Endodermal cell (in vitro differentiated cells): Measurements from ENCODE around the gene RGS14. TPM values are rescaled to one million over a fixed set of nuclear protein-coding genes. Genes with fewer than 3 reads are reported as not detected.

Source experiments
- DNase-seq: peaks from one replicate; pipeline ENCODE4 v3.0.0-alpha.2; 2017
- H3K27ac ChIP-seq: 2 replicates; pipeline ENCODE4 v1.5.1; 2013; ENCODE audit warnings: mild to moderate bottlenecking, low read depth, low read length, moderate library complexity
- H3K27me3 ChIP-seq: 2 replicates; pipeline ENCODE4 v1.6.1; 2013; ENCODE audit warnings: mild to moderate bottlenecking, low read length, moderate library complexity; ENCODE audit not compliant: insufficient read depth, control insufficient read depth, poor library complexity, severe bottlenecking
- H3K36me3 ChIP-seq: 2 replicates; pipeline ENCODE4 v1.7.0; 2013; ENCODE audit warnings: mild to moderate bottlenecking, low read length, moderate library complexity; ENCODE audit not compliant: control insufficient read depth, insufficient read depth
- H3K4me1 ChIP-seq: one replicate; pipeline ENCODE4 v1.7.0; 2013; ENCODE audit warnings: low read length; ENCODE audit not compliant: control insufficient read depth, insufficient read depth
- H3K4me3 ChIP-seq: 2 replicates; pipeline ENCODE4 v1.5.1; 2013; ENCODE audit warnings: mild to moderate bottlenecking, low read length, moderate library complexity
- H3K9ac ChIP-seq: 2 replicates; pipeline ENCODE4 v1.6.1; 2013; ENCODE audit warnings: mild to moderate bottlenecking, low read length, moderate library complexity; ENCODE audit not compliant: poor library complexity, severe bottlenecking; ENCODE audit errors: extremely low read depth
- H3K9me3 ChIP-seq: 2 replicates; pipeline ENCODE4 v1.6.1; 2013; ENCODE audit warnings: mild to moderate bottlenecking, low read length, moderate library complexity; ENCODE audit not compliant: control insufficient read depth
- H3K27ac Mint-ChIP-seq: 2 replicates; pipeline ENCODE4 v1.8.0; 2020; ENCODE audit warnings: mixed read lengths
- H3K27me3 Mint-ChIP-seq: 2 replicates; pipeline ENCODE4 v1.8.0; 2021; ENCODE audit warnings: mild to moderate bottlenecking, mixed read lengths; ENCODE audit not compliant: insufficient read depth
- H3K36me3 Mint-ChIP-seq: 2 replicates; pipeline ENCODE4 v1.8.0; 2020; ENCODE audit warnings: low read depth, mixed read lengths
- H3K4me1 Mint-ChIP-seq: 2 replicates; pipeline ENCODE4 v1.8.0; 2020; ENCODE audit warnings: mixed read lengths
- H3K4me3 Mint-ChIP-seq: 2 replicates; pipeline ENCODE4 v1.8.0; 2020; ENCODE audit warnings: mild to moderate bottlenecking, moderate library complexity, mixed read lengths
- H3K9me3 Mint-ChIP-seq: 2 replicates; pipeline ENCODE4 v1.8.0; 2020; ENCODE audit warnings: mild to moderate bottlenecking, mixed read lengths
- WGBS, 2 experiments: methylation state at CpG; one replicate each; pipeline versions ENCODE4 v1.1.5 to v1.1.7; 2013; ENCODE audit warnings: missing lambda C conversion rate in 2 of 2, mixed read lengths in 1 of 2; ENCODE audit not compliant: insufficient coverage in 1 of 2, insufficient read length in 1 of 2; 5-methylcytosine and 5-hydroxymethylcytosine counted together
- total RNA-seq, 2 donors: library from RNA; stranded (reverse); fragmentation: NEBNext Ultra II Directional in 1 of 2; extraction: Animal tissue kit (Norgen Biotek cat#: 25700) in 1 of 2; gene quantifications; 2 replicates in 1 of 2; 3 replicates in 1 of 2; pipeline ENCODE4 v1.2.1, GENCODE V29; 2021
- TF ChIP-seq, protein P1 (sequence below): fragments of 200-600 bp; sonication (generic); conservative IDR thresholded peaks from 2 replicates; pipeline ENCODE4 v1.5.0; 2021; ENCODE audit warnings: antibody characterized with exemption, mild to moderate bottlenecking

Gene RGS14
- total RNA-seq, 2 donors from 2014 or later, result 14.2 to 21.9 TPM

DNA sequence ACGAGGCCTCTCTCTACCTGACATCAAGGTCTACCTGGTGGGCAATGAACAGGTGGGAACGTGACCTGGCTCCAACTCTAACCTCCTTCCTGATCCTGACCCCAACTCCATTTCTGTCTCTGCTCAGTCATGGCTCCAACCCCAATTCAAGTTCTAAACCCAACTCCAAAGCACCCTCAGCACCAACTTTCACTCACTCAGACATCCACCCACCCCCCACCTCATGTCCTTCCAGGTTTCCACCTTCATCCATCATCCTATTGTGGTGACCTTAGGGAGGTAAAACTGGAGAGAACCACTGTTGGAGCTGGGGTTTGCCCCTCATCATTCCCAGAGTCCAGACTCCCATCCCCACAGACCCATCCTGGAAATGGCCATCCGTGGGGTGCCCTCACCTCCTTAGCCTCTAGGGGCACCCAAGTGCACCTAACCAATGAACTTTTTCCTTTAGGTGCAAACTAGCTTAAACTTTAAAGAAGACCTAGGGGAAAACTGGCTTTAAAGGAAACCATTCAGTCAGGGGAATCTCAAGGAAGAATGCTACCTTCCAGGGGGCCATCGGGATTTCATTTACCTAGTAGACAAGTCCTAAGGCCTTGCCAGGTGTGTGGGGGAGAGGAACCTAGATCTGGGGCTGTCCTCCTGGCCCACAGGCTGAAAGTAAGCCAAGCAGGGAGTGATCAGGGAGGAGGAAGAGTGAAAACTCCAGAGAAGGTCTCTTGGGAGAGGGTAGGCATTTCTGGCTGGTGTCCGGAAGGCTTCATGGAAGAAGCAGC lies 11.3 kb downstream of the RGS14 start:
- Mint-ChIP-seq H3K9me3 (no peaks in the 10 kb centered on the region), H3K27me3 (peaks cover 23% of the 10 kb centered on the region), H3K36me3 (no peaks in the 10 kb centered on the region), H3K27ac (no peak overlapping the region), H3K4me1 (peaks cover 23% of the 10 kb centered on the region), H3K4me3 (no peak overlapping the region)
- peak; percentile 83 for DNase-seq
- peaks cover 7% of the 10 kb centered on the region for H3K4me1 ChIP-seq
- no peak overlapping the region for H3K9ac ChIP-seq
- 73 to 75% methylated on average over 4 to 5 of the region's 5 CpGs for WGBS, 2 experiments
- no peaks in the 10 kb centered on the region for H3K36me3 ChIP-seq
- H3K27me3 ChIP-seq, result no peaks in the 10 kb centered on the region
- TF ChIP-seq, protein P1, sequence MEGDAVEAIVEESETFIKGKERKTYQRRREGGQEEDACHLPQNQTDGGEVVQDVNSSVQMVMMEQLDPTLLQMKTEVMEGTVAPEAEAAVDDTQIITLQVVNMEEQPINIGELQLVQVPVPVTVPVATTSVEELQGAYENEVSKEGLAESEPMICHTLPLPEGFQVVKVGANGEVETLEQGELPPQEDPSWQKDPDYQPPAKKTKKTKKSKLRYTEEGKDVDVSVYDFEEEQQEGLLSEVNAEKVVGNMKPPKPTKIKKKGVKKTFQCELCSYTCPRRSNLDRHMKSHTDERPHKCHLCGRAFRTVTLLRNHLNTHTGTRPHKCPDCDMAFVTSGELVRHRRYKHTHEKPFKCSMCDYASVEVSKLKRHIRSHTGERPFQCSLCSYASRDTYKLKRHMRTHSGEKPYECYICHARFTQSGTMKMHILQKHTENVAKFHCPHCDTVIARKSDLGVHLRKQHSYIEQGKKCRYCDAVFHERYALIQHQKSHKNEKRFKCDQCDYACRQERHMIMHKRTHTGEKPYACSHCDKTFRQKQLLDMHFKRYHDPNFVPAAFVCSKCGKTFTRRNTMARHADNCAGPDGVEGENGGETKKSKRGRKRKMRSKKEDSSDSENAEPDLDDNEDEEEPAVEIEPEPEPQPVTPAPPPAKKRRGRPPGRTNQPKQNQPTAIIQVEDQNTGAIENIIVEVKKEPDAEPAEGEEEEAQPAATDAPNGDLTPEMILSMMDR, result peak; percentile 75
- no peak overlapping the region for H3K4me3 ChIP-seq
- H3K27ac ChIP-seq, result no peak overlapping the region
- H3K9me3 ChIP-seq, result no peaks in the 10 kb centered on the region

DNA sequence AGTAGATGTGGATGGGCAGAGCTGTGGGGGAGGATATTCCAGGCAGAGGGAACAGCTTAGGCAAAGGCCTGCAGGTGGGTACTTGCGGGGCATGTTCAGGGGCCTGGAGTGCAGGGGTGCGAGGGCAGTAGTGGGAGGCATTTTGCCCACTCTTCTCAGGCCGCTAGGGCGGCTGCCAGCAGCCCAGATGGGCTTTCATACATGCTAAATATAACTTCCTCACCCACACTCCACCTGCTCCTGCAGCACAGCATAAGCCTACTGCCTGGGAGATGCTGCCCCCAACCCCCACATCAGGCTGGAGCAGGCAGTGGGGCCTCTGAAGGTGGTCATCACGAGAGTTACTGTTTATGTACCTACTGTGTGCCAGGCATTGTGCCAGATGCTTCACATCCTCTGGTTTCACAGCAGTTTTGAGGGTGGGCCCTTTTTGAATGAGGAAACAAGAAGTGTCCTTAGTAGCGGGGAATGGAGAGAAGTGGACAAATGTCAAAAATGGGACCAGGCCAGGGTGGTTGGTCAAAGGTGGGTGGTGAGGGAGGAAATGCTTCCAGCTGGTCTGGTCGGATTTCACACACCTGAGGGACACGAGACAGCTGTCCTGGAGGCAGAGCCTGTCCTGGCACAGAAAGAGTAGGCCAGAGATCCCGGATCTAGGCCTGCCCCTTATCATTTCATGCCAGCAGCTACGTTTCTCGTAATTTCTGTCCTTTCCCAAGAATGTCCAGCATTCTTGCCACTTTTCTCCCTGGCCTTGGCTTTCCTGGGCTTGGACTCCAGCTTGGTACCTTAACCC lies 12.1 kb downstream of the RGS14 start:
- no peaks in the 10 kb centered on the region for H3K9me3 Mint-ChIP-seq
- H3K27me3 ChIP-seq, result no peaks in the 10 kb centered on the region
- H3K36me3 ChIP-seq, result no peaks in the 10 kb centered on the region
- TF ChIP-seq, protein P1, result no peak
- 89 to 91% methylated on average over 5 to 11 of the region's 11 CpGs for WGBS, 2 experiments
- peaks cover 21% of the 10 kb centered on the region for H3K4me1 Mint-ChIP-seq
- H3K27ac Mint-ChIP-seq, result peak overlapping the region; percentile 52
- no peaks in the 10 kb centered on the region for H3K36me3 Mint-ChIP-seq
- no peak overlapping the region for H3K4me3 ChIP-seq
- H3K27me3 Mint-ChIP-seq, result peaks cover 21% of the 10 kb centered on the region
- H3K9me3 ChIP-seq, result no peaks in the 10 kb centered on the region
- peak overlapping the region; percentile 69 for H3K4me3 Mint-ChIP-seq
- no peak overlapping the region for H3K9ac ChIP-seq
- DNase-seq, result peak; percentile 40
- H3K4me1 ChIP-seq, result peaks cover 7% of the 10 kb centered on the region
- H3K27ac ChIP-seq, result no peak overlapping the region

DNA sequence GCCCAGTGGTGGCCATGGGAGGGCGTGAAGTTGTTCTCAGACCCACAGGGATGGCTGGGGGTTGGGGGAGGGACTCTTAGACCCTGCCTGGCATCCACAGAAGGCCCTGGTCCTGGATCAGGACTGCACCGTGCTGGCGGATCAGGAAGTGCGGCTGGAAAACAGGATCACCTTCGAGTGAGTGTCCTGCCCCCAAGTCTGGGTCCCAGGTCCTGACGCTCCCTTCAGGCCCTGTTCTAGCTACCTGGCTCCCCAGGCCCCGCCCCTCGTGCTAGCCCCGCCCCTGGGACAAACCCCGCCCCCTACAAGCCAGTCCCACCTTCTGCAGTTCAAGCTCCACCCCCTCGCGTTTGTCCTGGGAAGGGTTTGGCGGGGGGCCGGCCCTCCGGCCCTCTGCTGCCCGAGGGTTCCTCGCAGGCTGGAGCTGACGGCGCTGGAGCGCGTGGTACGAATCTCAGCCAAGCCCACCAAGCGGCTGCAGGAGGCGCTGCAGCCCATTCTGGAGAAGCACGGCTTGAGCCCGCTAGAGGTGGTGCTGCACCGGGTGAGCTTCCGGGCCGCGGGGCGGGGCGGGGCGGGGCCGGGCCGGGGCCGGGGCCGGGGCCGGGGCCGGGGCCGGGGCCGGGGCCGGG lies 12.9 kb downstream of the RGS14 start:
- TF ChIP-seq, protein P1, result peak; percentile 72
- no peak overlapping the region for H3K9ac ChIP-seq
- H3K4me3 Mint-ChIP-seq, result peak overlapping the region; percentile 69
- no peak overlapping the region for H3K27ac ChIP-seq
- no peak overlapping the region for H3K4me3 ChIP-seq
- peaks cover 6% of the 10 kb centered on the region for H3K4me1 ChIP-seq
- peak; percentile 100 for DNase-seq
- H3K27me3 ChIP-seq, result no peaks in the 10 kb centered on the region
- 9 to 50% methylated on average over 4 to 36 of the region's 42 CpGs for WGBS, 2 experiments
- no peaks in the 10 kb centered on the region for H3K36me3 Mint-ChIP-seq
- H3K9me3 Mint-ChIP-seq, result no peaks in the 10 kb centered on the region
- peaks cover 20% of the 10 kb centered on the region for H3K4me1 Mint-ChIP-seq
- H3K27ac Mint-ChIP-seq, result peak overlapping the region; percentile 52
- no peaks in the 10 kb centered on the region for H3K36me3 ChIP-seq
- H3K9me3 ChIP-seq, result no peaks in the 10 kb centered on the region
- H3K27me3 Mint-ChIP-seq, result peaks cover 21% of the 10 kb centered on the region
